ENCODE measurements around the gene VCX. TPM values are rescaled to one million over a fixed set of nuclear protein-coding genes. Genes with fewer than 3 reads are reported as not detected.
"Not testable (repeated sequence)": the region's sequence is repeated elsewhere in the genome, so short reads cannot be mapped to it uniquely, and the experiment has no call there.

The VCX gene
- not detected in 2 replicates for total RNA-seq

- H3K27me3 Mint-ChIP-seq (ENCODE audit: insufficient read depth); H3K4me3 Mint-ChIP-seq; H3K9me3 Mint-ChIP-seq; H3K36me3 Mint-ChIP-seq (ENCODE audit: low read depth); H3K27ac Mint-ChIP-seq; DNase-seq (ENCODE audit: low spot score); intact Hi-C loops (cut with micrococcal nuclease); H3K4me1 Mint-ChIP-seq (ENCODE audit: low read depth): not testable (repeated sequence)
These were observed at the start of gene VCX for GRCh38 chrX:7842871-7843270. Gene VCX (plus strand): TSS chrX:7843171. CDS start chrX:7843204, 33 bp downstream.

GRCh38 chrX:7798327-7798726, 44.6 kb upstream of the VCX start:
- intact Hi-C loops (cut with micrococcal nuclease), result no loop called here
- H3K36me3 Mint-ChIP-seq (ENCODE audit: low read depth), result no peaks in the 10 kb centered on the region
- H3K27ac Mint-ChIP-seq, result no peak overlapping the region

GRCh38 chrX:7801711-7802110, 41.3 kb upstream of the VCX start:
- Mint-ChIP-seq H3K27ac (no peak overlapping the region), H3K4me3 (no peak overlapping the region), H3K4me1 (ENCODE audit: low read depth) (no peaks in the 10 kb centered on the region), H3K9me3 (no peaks in the 10 kb centered on the region), H3K36me3 (ENCODE audit: low read depth) (no peaks in the 10 kb centered on the region), H3K27me3 (ENCODE audit: insufficient read depth) (no peaks in the 10 kb centered on the region)
- intact Hi-C loops (cut with micrococcal nuclease), result no loop called here
- DNase-seq (ENCODE audit: low spot score), result no peak

More at GRCh38 chrX:7798327-7798726, 44.6 kb upstream of the VCX start:
- Mint-ChIP-seq H3K4me3 (no peak overlapping the region), H3K9me3 (no peaks in the 10 kb centered on the region), H3K27me3 (ENCODE audit: insufficient read depth) (no peaks in the 10 kb centered on the region), H3K4me1 (ENCODE audit: low read depth) (no peaks in the 10 kb centered on the region)
- DNase-seq (ENCODE audit: low spot score), result no peak

- Mint-ChIP-seq H3K36me3 (ENCODE audit: low read depth) (no peaks in the 10 kb centered on the region), H3K27ac (no peak overlapping the region)
- intact Hi-C loops (cut with micrococcal nuclease), result no loop called here
These were observed 27.7 kb upstream of the VCX start for GRCh38 chrX:7815166-7815805.

GRCh38 chrX:7828594-7828993, 14.4 kb upstream of the VCX start:
- H3K9me3 Mint-ChIP-seq, result no peaks in the 10 kb centered on the region
- H3K4me1 Mint-ChIP-seq (ENCODE audit: low read depth), result no peaks in the 10 kb centered on the region
- H3K27ac Mint-ChIP-seq, result no peak overlapping the region
- no peaks in the 10 kb centered on the region for H3K27me3 Mint-ChIP-seq (ENCODE audit: insufficient read depth)
- no peak overlapping the region for H3K4me3 Mint-ChIP-seq
- intact Hi-C loops (cut with micrococcal nuclease), result no loop called here
- no peak for DNase-seq (ENCODE audit: low spot score)
- H3K36me3 Mint-ChIP-seq (ENCODE audit: low read depth), result no peaks in the 10 kb centered on the region

More at GRCh38 chrX:7815166-7815805, 27.7 kb upstream of the VCX start:
- Mint-ChIP-seq H3K4me3 (no peak overlapping the region), H3K27me3 (ENCODE audit: insufficient read depth) (no peaks in the 10 kb centered on the region), H3K9me3 (no peaks in the 10 kb centered on the region), H3K4me1 (ENCODE audit: low read depth) (no peaks in the 10 kb centered on the region)
- DNase-seq (ENCODE audit: low spot score), result no peak

GRCh38 chrX:7841084-7841805, 1.7 kb upstream of the VCX start:
- Mint-ChIP-seq H3K4me1 (ENCODE audit: low read depth) (no peaks in the 10 kb centered on the region), H3K27me3 (ENCODE audit: insufficient read depth) (no peaks in the 10 kb centered on the region), H3K36me3 (ENCODE audit: low read depth) (no peaks in the 10 kb centered on the region), H3K9me3 (peaks cover 3% of the 10 kb centered on the region), H3K4me3 (no peak overlapping the region), H3K27ac (no peak overlapping the region)
- intact Hi-C loops (cut with micrococcal nuclease), result no loop called here
- DNase-seq (ENCODE audit: low spot score), result no peak

- Mint-ChIP-seq H3K4me1 (ENCODE audit: low read depth) (no peaks in the 10 kb centered on the region), H3K9me3 (no peaks in the 10 kb centered on the region), H3K27me3 (ENCODE audit: insufficient read depth) (no peaks in the 10 kb centered on the region), H3K4me3 (no peak overlapping the region), H3K27ac (no peak overlapping the region), H3K36me3 (ENCODE audit: low read depth) (no peaks in the 10 kb centered on the region)
- intact Hi-C loops (cut with micrococcal nuclease), result no loop called here
- no peak for DNase-seq (ENCODE audit: low spot score)
These were observed 9.2 kb downstream of the VCX start for GRCh38 chrX:7852166-7852565.

GRCh38 chrX:7872042-7872441, 29.1 kb downstream of the VCX start:
- Mint-ChIP-seq H3K27me3 (ENCODE audit: insufficient read depth) (no peaks in the 10 kb centered on the region), H3K4me1 (ENCODE audit: low read depth) (no peaks in the 10 kb centered on the region), H3K36me3 (ENCODE audit: low read depth) (no peaks in the 10 kb centered on the region), H3K4me3 (no peak overlapping the region), H3K9me3 (no peaks in the 10 kb centered on the region), H3K27ac (no peak overlapping the region)
- intact Hi-C loops (cut with micrococcal nuclease), result no loop called here
- no peak for DNase-seq (ENCODE audit: low spot score)

GRCh38 chrX:7876957-7877356, 34.0 kb downstream of the VCX start:
- H3K27ac Mint-ChIP-seq, result no peak overlapping the region
- no peaks in the 10 kb centered on the region for H3K36me3 Mint-ChIP-seq (ENCODE audit: low read depth)
- H3K9me3 Mint-ChIP-seq, result no peaks in the 10 kb centered on the region
- H3K4me1 Mint-ChIP-seq (ENCODE audit: low read depth), result no peaks in the 10 kb centered on the region
- H3K4me3 Mint-ChIP-seq, result no peak overlapping the region
- H3K27me3 Mint-ChIP-seq (ENCODE audit: insufficient read depth), result no peaks in the 10 kb centered on the region
- no peak for DNase-seq (ENCODE audit: low spot score)
- intact Hi-C loops (cut with micrococcal nuclease), result no loop called here

- Mint-ChIP-seq H3K36me3 (ENCODE audit: low read depth) (no peaks in the 10 kb centered on the region), H3K9me3 (peaks cover 8% of the 10 kb centered on the region), H3K27ac (no peak overlapping the region), H3K4me1 (ENCODE audit: low read depth) (no peaks in the 10 kb centered on the region), H3K4me3 (no peak overlapping the region), H3K27me3 (ENCODE audit: insufficient read depth) (no peaks in the 10 kb centered on the region)
- intact Hi-C loops (cut with micrococcal nuclease), result no loop called here
- no peak for DNase-seq (ENCODE audit: low spot score)
These were observed 46.2 kb downstream of the VCX start for GRCh38 chrX:7889135-7889534.

GRCh38 chrX:7889680-7890079, 46.7 kb downstream of the VCX start:
- H3K36me3 Mint-ChIP-seq (ENCODE audit: low read depth), result no peaks in the 10 kb centered on the region
- intact Hi-C loops (cut with micrococcal nuclease), result no loop called here
- no peak overlapping the region for H3K4me3 Mint-ChIP-seq
- no peak overlapping the region for H3K27ac Mint-ChIP-seq
- H3K4me1 Mint-ChIP-seq (ENCODE audit: low read depth), result no peaks in the 10 kb centered on the region
- no peak for DNase-seq (ENCODE audit: low spot score)
- H3K9me3 Mint-ChIP-seq, result peaks cover 8% of the 10 kb centered on the region
- no peaks in the 10 kb centered on the region for H3K27me3 Mint-ChIP-seq (ENCODE audit: insufficient read depth)

- Mint-ChIP-seq H3K4me3 (no peak overlapping the region), H3K27me3 (ENCODE audit: insufficient read depth) (no peaks in the 10 kb centered on the region), H3K27ac (no peak overlapping the region), H3K9me3 (peaks cover 8% of the 10 kb centered on the region), H3K4me1 (ENCODE audit: low read depth) (no peaks in the 10 kb centered on the region), H3K36me3 (ENCODE audit: low read depth) (no peaks in the 10 kb centered on the region)
- DNase-seq (ENCODE audit: low spot score), result no peak
- intact Hi-C loops (cut with micrococcal nuclease), result no loop called here
These were observed 49.0 kb downstream of the VCX start for GRCh38 chrX:7891928-7892327.
